Bronchial epithelial cell (primary cell): ENCODE results near the gene HIVEP1. TPM values are rescaled to one million over a fixed set of nuclear protein-coding genes. Genes with fewer than 3 reads are reported as not detected.

Experiments
- DNase-seq: peaks from one replicate; pipeline ENCODE4 v3.0.0-alpha.2; 2010; ENCODE audit warnings: low read depth
- FAIRE-seq: peaks from 2 replicates; lab custom pipeline; 2011; peaks lifted over from hg19 to GRCh38; lab: Jason Lieb, UNC
- H3K27me3 ChIP-seq: 2 replicates; pipeline ENCODE4 v1.5.1; 2011; ENCODE audit warnings: low read length; ENCODE audit not compliant: control insufficient read depth, insufficient read depth
- H3K36me3 ChIP-seq: 2 replicates; pipeline ENCODE4 v1.5.1; 2011; ENCODE audit warnings: low read length; ENCODE audit not compliant: control insufficient read depth, insufficient read depth
- H3K4me3 ChIP-seq: 2 replicates; pipeline ENCODE4 v1.5.1; 2011; ENCODE audit warnings: mild to moderate bottlenecking, low read depth, low read length, control low read depth
- CTCF ChIP-seq: IDR thresholded peaks from 2 replicates; pipeline ENCODE4 v1.5.1; 2011; ENCODE audit warnings: mild to moderate bottlenecking, moderate library complexity, low read length, control low read depth, inconsistent platforms; ENCODE audit not compliant: insufficient read depth, severe bottlenecking
- total RNA-seq: library from RNA; depleted of rRNA; stranded (reverse); fragments of >200 nt; gene quantifications from 2 replicates; pipeline ENCODE4 v1.2.1, GENCODE V29; 2014

HIVEP1 gene
- total RNA-seq, 1 donor from 2014 or later, result 6.8 TPM

DNA sequence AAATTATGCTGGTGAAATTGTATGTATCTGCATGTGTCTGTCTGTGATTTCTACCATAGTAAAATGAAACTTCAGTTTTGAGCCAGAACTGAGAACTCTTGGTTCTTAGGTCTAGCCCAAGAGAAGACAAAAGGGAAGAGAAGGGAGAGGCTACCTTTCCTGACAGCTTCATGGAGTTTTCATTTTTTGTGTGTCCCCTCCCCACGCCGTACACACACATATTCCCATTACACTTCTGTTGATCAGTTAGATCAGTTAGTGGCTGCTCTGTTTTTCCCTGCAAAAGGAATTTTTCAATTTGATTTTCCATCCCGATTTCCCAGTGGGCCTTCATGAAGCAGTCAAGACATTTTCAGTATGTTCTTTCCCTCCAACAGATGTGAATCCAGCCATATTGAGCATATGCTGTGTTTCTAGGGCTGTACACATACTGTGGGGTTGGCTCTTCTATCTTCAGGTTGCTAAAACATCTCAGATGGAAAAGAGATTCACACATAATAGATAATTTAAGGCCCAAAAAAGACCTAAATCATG, 52.5 kb downstream of the HIVEP1 start:
- H3K27me3 ChIP-seq, result no peaks in the 10 kb centered on the region
- TF ChIP-seq CTCF, result no peak
- FAIRE-seq (no peak), DNase-seq (no peak)
- H3K36me3 ChIP-seq, result no peaks in the 10 kb centered on the region
- H3K4me3 ChIP-seq, result no peak overlapping the region

- no peak for DNase-seq
- H3K36me3 ChIP-seq, result no peaks in the 10 kb centered on the region
- H3K4me3 ChIP-seq, result no peak overlapping the region
- no peaks in the 10 kb centered on the region for H3K27me3 ChIP-seq
- no peak for FAIRE-seq
- no peak for TF ChIP-seq CTCF
Measured at GRCh38 chr6:12065321-12066140, 53.4 kb downstream of the HIVEP1 start.

DNA sequence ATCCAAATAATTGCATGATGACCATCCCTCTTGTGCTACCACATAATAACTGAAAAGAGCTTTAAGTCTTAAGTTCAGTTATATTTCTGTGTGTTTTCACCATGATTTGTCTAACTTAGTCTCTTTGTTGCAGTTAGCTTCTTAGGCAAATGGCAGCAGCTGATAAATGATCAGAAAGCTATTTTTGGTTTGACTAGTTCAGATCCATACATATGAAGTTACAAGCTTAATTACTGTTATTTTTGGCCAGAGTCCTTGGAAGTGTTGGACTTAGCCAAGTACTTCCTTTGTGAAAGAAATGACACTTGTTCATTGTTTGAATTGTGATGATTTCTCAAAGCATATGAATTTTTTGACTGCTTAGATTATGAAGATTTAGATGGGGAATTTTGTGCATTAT, 54.2 kb downstream of the HIVEP1 start:
- TF ChIP-seq CTCF, result no peak
- Histone ChIP-seq H3K36me3 (no peaks in the 10 kb centered on the region), H3K27me3 (no peaks in the 10 kb centered on the region), H3K4me3 (no peak overlapping the region)
- FAIRE-seq (no peak), DNase-seq (no peak)

GRCh38 chr6:12068899-12069557, 56.9 kb downstream of the HIVEP1 start:
- Histone ChIP-seq H3K36me3 (no peaks in the 10 kb centered on the region), H3K4me3 (no peak overlapping the region), H3K27me3 (no peaks in the 10 kb centered on the region)
- FAIRE-seq, result no peak
- TF ChIP-seq CTCF, result no peak
- peak; percentile 86 for DNase-seq

DNA sequence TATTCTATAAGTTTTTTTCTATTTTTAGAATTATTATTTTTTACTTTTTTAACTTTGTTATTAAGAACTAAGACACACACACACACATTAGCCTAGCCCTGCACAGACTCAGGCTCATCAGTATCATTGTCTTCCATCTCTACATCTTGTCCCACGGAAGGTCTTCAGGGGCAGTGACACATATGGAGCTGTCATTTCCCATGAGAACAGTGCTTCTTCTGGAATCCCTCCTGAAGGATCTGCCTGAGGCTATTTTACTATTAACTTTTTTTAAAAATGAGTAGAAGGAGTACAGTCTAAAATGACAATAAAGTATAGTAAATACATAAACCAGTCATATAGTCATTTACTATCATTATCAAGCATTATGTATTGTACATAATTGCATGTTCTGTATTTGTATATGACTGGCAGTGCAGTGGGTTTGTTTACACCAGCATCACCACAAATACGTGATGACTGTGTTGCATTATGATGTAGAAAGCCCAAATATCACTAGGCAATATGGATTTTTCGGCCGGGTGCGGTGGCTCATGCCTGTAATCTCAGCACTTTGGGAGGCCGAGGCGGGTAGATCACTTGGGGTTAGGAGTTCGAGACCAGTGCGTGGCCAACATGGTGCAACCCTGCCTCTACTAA, 57.9 kb downstream of the HIVEP1 start:
- FAIRE-seq (no peak), DNase-seq (no peak)
- Histone ChIP-seq H3K36me3 (no peaks in the 10 kb centered on the region), H3K27me3 (no peaks in the 10 kb centered on the region), H3K4me3 (no peak overlapping the region)
- no peak for TF ChIP-seq CTCF
